Measurements from ENCODE around the gene SLC6A9.
A peak's percentile ranks its signal among the peaks of the same experiment; 100 is the strongest.

SLC6A9 gene

GRCh38 chr1:43994071-43994470, 37.2 kb downstream of the SLC6A9 start:
- DNase-seq (ENCODE audit: low read depth) = no peak
- no peak for TF ChIP-seq CTCF (IDR thresholded peaks at IDR 0.05; ENCODE audit: low read depth, low read length, missing control alignments)
- in situ Hi-C loops (cut with HindIII; ENCODE audit: low sequenced_read_pairs) = loop anchor here (5.0 kb wide), 1 partner anchor 232 kb away; no protein-coding TSS in a partner anchor

GRCh38 chr1:43993206-43993914, 37.9 kb downstream of the SLC6A9 start:
- no peak for TF ChIP-seq CTCF (IDR thresholded peaks at IDR 0.05; ENCODE audit: low read depth, low read length, missing control alignments)
- DNase-seq (ENCODE audit: low read depth) = no peak
- in situ Hi-C loops (cut with HindIII; ENCODE audit: low sequenced_read_pairs) = loop anchor here (5.0 kb wide), 1 partner anchor 231 kb away; no protein-coding TSS in a partner anchor
- H3K4me3 ChIP-seq (ENCODE audit: low read depth, low read length) = no peak overlapping the region

More at GRCh38 chr1:43994071-43994470, 37.2 kb downstream of the SLC6A9 start:
- H3K4me3 ChIP-seq (ENCODE audit: low read depth, low read length) = no peak overlapping the region

- no peak for TF ChIP-seq CTCF (IDR thresholded peaks at IDR 0.05; ENCODE audit: low read depth, low read length, missing control alignments)
- peak overlapping the region; percentile 52 for H3K4me3 ChIP-seq (ENCODE audit: low read depth, low read length)
- no peak for DNase-seq (ENCODE audit: low read depth)
- in situ Hi-C loops (cut with HindIII; ENCODE audit: low sequenced_read_pairs) = loop anchor here (5.0 kb wide), 1 partner anchor 230 kb away; no protein-coding TSS in a partner anchor
These were observed 38.8 kb downstream of the SLC6A9 start for GRCh38 chr1:43992232-43992995.

GRCh38 chr1:43991476-43992231, 39.6 kb downstream of the SLC6A9 start, which contains the start of gene CCDC24:
Gene CCDC24, plus strand, starts transcription at chr1:43991599. Its CDS starts 280 bp downstream, at chr1:43991879.
- H3K4me3 ChIP-seq (ENCODE audit: low read depth, low read length) = peak within 1 kb of the TSS; percentile 52
- in situ Hi-C loops (cut with HindIII; ENCODE audit: low sequenced_read_pairs) = loop anchor here (5.0 kb wide), 1 partner anchor 229 kb away; no protein-coding TSS in a partner anchor
- TF ChIP-seq CTCF (IDR thresholded peaks at IDR 0.05; ENCODE audit: low read depth, low read length, missing control alignments) = no peak
- peak; percentile 15 for DNase-seq (ENCODE audit: low read depth)

- in situ Hi-C loops (cut with HindIII; ENCODE audit: low sequenced_read_pairs) = loop anchor here (5.0 kb wide), 1 partner anchor 229 kb away; no protein-coding TSS in a partner anchor
- no peak for DNase-seq (ENCODE audit: low read depth)
- H3K4me3 ChIP-seq (ENCODE audit: low read depth, low read length) = peak overlapping the region; percentile 52
- TF ChIP-seq CTCF (IDR thresholded peaks at IDR 0.05; ENCODE audit: low read depth, low read length, missing control alignments) = no peak
These were observed 40.1 kb downstream of the SLC6A9 start for GRCh38 chr1:43991200-43991475.
